H1 (cell line): ENCODE data around the gene ZNFX1. TPM values are rescaled to one million over a fixed set of nuclear protein-coding genes. Genes with fewer than 3 reads are reported as not detected.

Experiments used
- CTCF ChIA-PET: fragments of 300-600 bp; sonication (Branson Sonifier 250); formaldehyde crosslinking; loops from one replicate; lab custom pipeline; 2021; ENCODE audit not compliant: partially characterized antibody; lab: Charles Lee
- POLR2A ChIA-PET: fragments of 300-600 bp; sonication (Branson Sonifier 250); formaldehyde crosslinking; loops from one replicate; lab custom pipeline; 2021; ENCODE audit warnings: inconsistent platforms; ENCODE audit not compliant: partially characterized antibody; lab: Charles Lee
- DNase-seq, 2 experiments: peaks; one replicate each; pipeline versions ENCODE4 v3.0.0 to v3.0.0-alpha.2; 2010 to 2022; ENCODE audit warnings: low spot score in 2 of 2, low read depth in 1 of 2, mixed read lengths in 1 of 2
- FAIRE-seq: peaks from 2 replicates; lab custom pipeline; 2011; peaks lifted over from hg19 to GRCh38; lab: Jason Lieb, UNC
- H2AFZ ChIP-seq: 2 replicates; pipeline ENCODE4 v1.8.1; 2012; ENCODE audit warnings: low read length, inconsistent platforms
- H2AK5ac ChIP-seq: 2 replicates; pipeline ENCODE4 v1.6.1; 2013; ENCODE audit warnings: low read depth, low read length
- H2BK120ac ChIP-seq: replicated peaks from 2 replicates; pipeline ENCODE3; 2013; ENCODE audit warnings: low read depth, low read length, inconsistent platforms
- H2BK12ac ChIP-seq: 2 replicates; pipeline ENCODE4 v1.6.1; 2013; ENCODE audit warnings: low read depth, low read length
- H2BK15ac ChIP-seq: 2 replicates; pipeline ENCODE4 v1.6.1; 2013; ENCODE audit warnings: low read length
- H2BK20ac ChIP-seq: 2 replicates; pipeline ENCODE4 v1.6.1; 2013; ENCODE audit warnings: low read length
- H2BK5ac ChIP-seq: 2 replicates; pipeline ENCODE4 v1.6.1; 2013; ENCODE audit warnings: low read depth, low read length
- H3K14ac ChIP-seq: 2 replicates; pipeline ENCODE4 v1.6.1; 2013; ENCODE audit warnings: inconsistent platforms; ENCODE audit not compliant: insufficient read length
- H3K18ac ChIP-seq: 2 replicates; pipeline ENCODE4 v1.6.1; 2013; ENCODE audit warnings: low read length; ENCODE audit errors: extremely low read depth
- H3K23ac ChIP-seq: 2 replicates; pipeline ENCODE4 v1.6.1; 2013; ENCODE audit warnings: inconsistent platforms; ENCODE audit not compliant: insufficient read length
- H3K23me2 ChIP-seq: 2 replicates; pipeline ENCODE4 v1.6.1; 2013; ENCODE audit warnings: low read depth, low read length
- H3K27ac ChIP-seq: 2 replicates; pipeline ENCODE4 v1.6.1; 2011; ENCODE audit warnings: low read depth, low read length, inconsistent platforms
- H3K27me3 ChIP-seq, 4 experiments: replicated peaks in 1 of 4; 1 replicate in 1 of 4; 2 replicates in 3 of 4; pipeline versions ENCODE4 v1.6.1 to v1.8.1; 2011 to 2013; ENCODE audit warnings: low read length in 3 of 4, mild to moderate bottlenecking in 3 of 4, inconsistent platforms in 2 of 4, mixed read lengths in 2 of 4, moderate library complexity in 1 of 4; ENCODE audit not compliant: control insufficient read depth in 3 of 4, insufficient read depth in 3 of 4; ENCODE audit errors: extremely low read depth in 1 of 4
- H3K36me3 ChIP-seq, 4 experiments: 2 replicates each; pipeline versions ENCODE4 v1.6.1 to v1.8.1; 2011 to 2013; ENCODE audit warnings: mild to moderate bottlenecking in 4 of 4, low read length in 3 of 4, moderate library complexity in 2 of 4, control low read depth in 1 of 4, inconsistent platforms in 1 of 4; ENCODE audit not compliant: insufficient read depth in 4 of 4, control insufficient read depth in 2 of 4
- H3K4ac ChIP-seq: replicated peaks from 2 replicates; pipeline ENCODE3; 2013; ENCODE audit warnings: low read length, low read depth, mixed read lengths, inconsistent platforms; ENCODE audit not compliant: insufficient read length
- H3K4me1 ChIP-seq, 4 experiments: replicated peaks in 1 of 4; 1 replicate in 1 of 4; 2 replicates in 3 of 4; pipeline versions ENCODE4 v1.6.1 to v1.8.1; 2011 to 2013; ENCODE audit warnings: low read length in 3 of 4, inconsistent platforms in 2 of 4, mixed read lengths in 1 of 4; ENCODE audit not compliant: insufficient read depth in 4 of 4, control insufficient read depth in 3 of 4
- H3K4me2 ChIP-seq, 2 experiments: 2 replicates each; pipeline versions ENCODE4 v1.6.1 to v1.8.1; 2011 to 2013; ENCODE audit warnings: low read depth in 2 of 2, low read length in 2 of 2, control low read depth in 1 of 2, inconsistent platforms in 1 of 2, mild to moderate bottlenecking in 1 of 2; ENCODE audit not compliant: insufficient read depth in 1 of 2
- H3K4me3 ChIP-seq, 4 experiments: fragments of 200-600, 300-600 bp in 1 of 4; sonication (generic), shearing (Covaris generic), sonication (Bioruptor Twin) in 1 of 4; 2 replicates each; pipeline versions ENCODE4 v1.5.1 to v1.8.1; 2011 to 2016; ENCODE audit warnings: low read length in 4 of 4, low read depth in 3 of 4, control low read depth in 2 of 4, inconsistent platforms in 2 of 4, mild to moderate bottlenecking in 2 of 4, mixed read lengths in 1 of 4, moderate library complexity in 1 of 4; ENCODE audit not compliant: insufficient read depth in 2 of 4; ENCODE audit errors: extremely low read depth in 1 of 4
- H3K56ac ChIP-seq: replicated peaks from 2 replicates; pipeline ENCODE3; 2013; ENCODE audit warnings: low read depth, mild to moderate bottlenecking, mixed read lengths, low read length, inconsistent platforms; ENCODE audit not compliant: insufficient read length
- H3K79me1 ChIP-seq: 2 replicates; pipeline ENCODE4 v1.6.1; 2013; ENCODE audit warnings: low read depth, low read length, control low read depth
- H3K79me2 ChIP-seq, 2 experiments: 2 replicates each; pipeline versions ENCODE4 v1.6.1 to v1.8.1; 2012 to 2013; ENCODE audit warnings: low read length in 2 of 2, mild to moderate bottlenecking in 2 of 2, inconsistent platforms in 1 of 2; ENCODE audit not compliant: insufficient read depth in 2 of 2, control insufficient read depth in 1 of 2
- H3K9ac ChIP-seq, 4 experiments: replicated peaks in 1 of 4; 1 replicate in 1 of 4; 2 replicates in 3 of 4; pipeline versions ENCODE4 v1.6.1 to v1.8.1; 2011 to 2013; ENCODE audit warnings: low read depth in 3 of 4, low read length in 3 of 4, control low read depth in 2 of 4, mild to moderate bottlenecking in 2 of 4, moderate library complexity in 2 of 4, inconsistent platforms in 1 of 4; ENCODE audit errors: extremely low read depth in 1 of 4
- H3K9me3 ChIP-seq, 2 experiments: 2 replicates each; pipeline versions ENCODE4 v1.6.1 to v1.8.1; 2012 to 2013; ENCODE audit warnings: mild to moderate bottlenecking in 2 of 2, moderate library complexity in 2 of 2, control low read depth in 1 of 2, inconsistent platforms in 1 of 2, low read depth in 1 of 2, low read length in 1 of 2, mixed read lengths in 1 of 2; ENCODE audit not compliant: insufficient read depth in 2 of 2
- H4K20me1 ChIP-seq, 2 experiments: replicated peaks in 1 of 2; 2 replicates each; pipeline versions ENCODE3 to v1.8.1; 2011 to 2013; ENCODE audit warnings: inconsistent platforms in 2 of 2, low read length in 2 of 2, mild to moderate bottlenecking in 1 of 2; ENCODE audit not compliant: insufficient read depth in 2 of 2, control insufficient read depth in 1 of 2
- H4K5ac ChIP-seq: 2 replicates; pipeline ENCODE4 v1.6.1; 2013; ENCODE audit warnings: low read length, low read depth, mixed read lengths, inconsistent platforms; ENCODE audit not compliant: insufficient read length
- H4K8ac ChIP-seq: 2 replicates; pipeline ENCODE4 v1.8.0; 2013; ENCODE audit warnings: mild to moderate bottlenecking, moderate library complexity, low read length, inconsistent platforms; ENCODE audit not compliant: insufficient read depth; ENCODE audit errors: extremely low read depth
- H4K91ac ChIP-seq: replicated peaks from 2 replicates; pipeline ENCODE3; 2013; ENCODE audit warnings: low read length, mixed read lengths, inconsistent platforms; ENCODE audit not compliant: insufficient read length
- CBX5 ChIP-seq: fragments of 300-800, 300-1000 bp; sonication (generic); IDR thresholded peaks from 2 replicates; pipeline ENCODE4 v1.7.1; 2016; ENCODE audit warnings: antibody characterized with exemption, low read length, low read depth
- CBX8 ChIP-seq: fragments of 300-800, 300-1000 bp; sonication (generic); IDR thresholded peaks from 2 replicates; pipeline ENCODE4 v1.7.1; 2016; ENCODE audit warnings: low read depth, low read length, borderline replicate concordance
- CTBP2 ChIP-seq: IDR thresholded peaks from 2 replicates; pipeline ENCODE4 v1.7.0; 2011; ENCODE audit warnings: borderline replicate concordance, mild to moderate bottlenecking, moderate library complexity, mixed read lengths, low read length; ENCODE audit not compliant: insufficient read depth, insufficient read length
- EP300 ChIP-seq, 2 experiments: IDR thresholded peaks; 1 replicate in 1 of 2; 2 replicates in 1 of 2; pipeline ENCODE4 v1.6.1; 2011 to 2012; ENCODE audit warnings: low read depth in 2 of 2, low read length in 2 of 2, mild to moderate bottlenecking in 2 of 2, borderline replicate concordance in 1 of 2, inconsistent platforms in 1 of 2, moderate library complexity in 1 of 2
- GTF2F1 ChIP-seq: IDR thresholded peaks from 2 replicates; pipeline ENCODE4 v1.6.1; 2012; ENCODE audit warnings: low read depth, low read length, improper control_type of control experiment, borderline replicate concordance
- JUN ChIP-seq: IDR thresholded peaks from 2 replicates; pipeline ENCODE4 v1.6.1; 2011; ENCODE audit warnings: low read depth, mild to moderate bottlenecking, improper control_type of control experiment, low read length
- KDM4A ChIP-seq: IDR thresholded peaks from one replicate; pipeline ENCODE4 v1.7.1; 2012; ENCODE audit warnings: low read depth, mild to moderate bottlenecking, moderate library complexity, low read length, inconsistent platforms; ENCODE audit not compliant: severe bottlenecking
- MAFK ChIP-seq: IDR thresholded peaks from 2 replicates; pipeline ENCODE4 v1.6.1; 2012; ENCODE audit warnings: low read depth, mild to moderate bottlenecking, improper control_type of control experiment, low read length
- NANOG ChIP-seq: IDR thresholded peaks from 2 replicates; pipeline ENCODE4 v1.6.1; 2011; ENCODE audit warnings: low read length, low read depth, mild to moderate bottlenecking, inconsistent platforms; ENCODE audit not compliant: insufficient read depth, poor library complexity, severe bottlenecking
- POU5F1 ChIP-seq: IDR thresholded peaks from 2 replicates; pipeline ENCODE4 v1.6.1; 2011; ENCODE audit warnings: low read depth, mild to moderate bottlenecking, low read length, moderate library complexity
- WGBS, 2 experiments: shearing (Covaris generic) in 1 of 2; methylation state at CpG; one replicate each; pipeline versions ENCODE4 v1.1.6 to v1.1.7; 2013 to 2015; ENCODE audit warnings: low lambda C conversion rate in 2 of 2, mixed read lengths in 2 of 2, inconsistent platforms in 1 of 2, low coverage in 1 of 2, missing lambda C conversion rate in 1 of 2; ENCODE audit not compliant: insufficient replicate concordance in 2 of 2, insufficient coverage in 1 of 2, insufficient read length in 1 of 2; ENCODE audit errors: extremely low coverage in 1 of 2, missing lambda C conversion rate in 1 of 2; 5-methylcytosine and 5-hydroxymethylcytosine counted together
- polyA plus RNA-seq, 7 experiments: library from polyadenylated mRNA; depleted of rRNA in 3 of 7; stranded (reverse) in 5 of 7; unstranded in 2 of 7; fragments of >200 nt in 5 of 7; fragments of 200-250 nt in 2 of 7; gene quantifications; 1 replicate in 5 of 7; 2 replicates in 1 of 7; 4 replicates in 1 of 7; pipeline versions ENCODE4 v1.2.1 to v1.2.3, GENCODE V29; 2011 to 2013; ENCODE audit warnings: missing spikeins in 2 of 7, mixed read lengths in 2 of 7
- total RNA-seq: library from RNA; stranded (reverse); fragmentation: NEBNext Ultra II Directional; extraction: Animal tissue kit (Norgen Biotek cat#: 25700); gene quantifications from 2 replicates; pipeline ENCODE4 v1.2.1, GENCODE V29; 2021

Gene ZNFX1
- total and polyA plus RNA-seq, 2 of the 8 experiments (the other 6 are each of a cell fraction or from before 2014, with no cell fraction given), result 3.1 to 11.3 TPM

DNA sequence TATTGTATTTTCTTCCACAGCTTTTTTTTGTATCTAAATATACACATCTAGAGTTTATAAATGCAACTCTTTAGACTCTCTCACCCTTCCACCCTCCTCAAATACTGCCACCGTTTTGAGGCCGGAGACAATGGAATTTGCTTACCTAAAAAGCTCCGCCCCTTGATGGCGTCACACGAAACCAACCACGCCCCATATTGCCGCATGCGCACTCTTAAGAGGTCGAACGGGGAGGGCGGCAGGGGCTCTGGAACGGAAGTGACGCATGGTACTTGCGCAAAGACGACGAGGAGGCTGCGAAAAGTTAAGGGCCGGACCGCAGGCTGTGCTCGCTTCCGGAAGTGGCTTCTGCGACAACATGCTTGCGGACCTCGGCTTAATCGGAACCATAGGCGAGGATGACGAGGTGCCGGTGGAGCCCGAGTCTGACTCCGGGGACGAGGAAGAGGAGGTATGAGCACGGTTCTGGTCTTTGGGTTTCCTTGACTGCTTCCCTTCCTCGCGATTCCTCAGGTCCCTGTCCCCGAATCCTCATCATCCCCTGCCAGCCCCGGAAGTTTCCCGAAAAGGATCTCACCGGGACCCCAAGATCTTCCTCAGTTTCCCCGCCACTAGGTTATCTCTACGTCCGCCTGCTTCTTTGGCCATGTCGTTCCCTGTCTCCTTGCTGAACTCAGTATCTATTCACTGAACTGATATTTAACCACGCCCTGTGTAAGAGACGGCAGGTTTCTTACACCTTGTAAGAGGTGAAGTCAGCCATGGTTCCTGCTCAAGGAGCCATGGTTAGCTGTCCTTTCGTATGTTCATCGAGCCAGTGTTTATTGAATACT lies 58.5 kb downstream of the ZNFX1 start, which contains the start of gene DDX27:
Gene DDX27 (plus strand): TSS at position 326 of the 833 bp plus-strand sequence. CDS start 33 bp downstream, at position 359.
- peak; percentile 97 to 99 for DNase-seq
- no peak within 1 kb of the TSS for H3K23ac ChIP-seq
- no peak for TF ChIP-seq CBX5
- TF ChIP-seq POU5F1, result no peak
- peak in 1 of 2 experiments; percentile 3; a peak in 1 of 3 replicates for TF ChIP-seq EP300 (IDR thresholded peaks at IDR 0.05; ENCODE audit: borderline replicate concordance in 1 of 2, low read depth in 2 of 2, low read length in 2 of 2)
- TF ChIP-seq CBX8, result no peak
- no peak for TF ChIP-seq NANOG
- TF ChIP-seq KDM4A, result peak; percentile 69
- TF ChIP-seq JUN, result no peak
- TF ChIP-seq GTF2F1, result peak; percentile 39; the same call in 1 of the 2 replicates
- TF ChIP-seq CTBP2, result no peak
- peak; percentile 12; the same call in 1 of the 2 replicates for TF ChIP-seq MAFK

More for the DNA sequence above, 58.5 kb downstream of the ZNFX1 start, which contains the start of gene DDX27:
- FAIRE-seq, result peak; percentile 81
- peaks cover 0 to 5% (median 3%) of the 10 kb centered on the region in 4 experiments; a peak in 3 of 7 replicates for H3K4me1 ChIP-seq
- peaks cover 8 to 26% (median 21%) of the 10 kb centered on the region in 4 experiments for H3K36me3 ChIP-seq
- H3K27ac ChIP-seq, result peak within 1 kb of the TSS; percentile 74
- H4K91ac ChIP-seq, result no peak within 1 kb of the TSS
- peak within 1 kb of the TSS; percentile 78 to 88 (median 85) for H3K4me3 ChIP-seq
- H2BK20ac ChIP-seq, result no peak within 1 kb of the TSS
- H3K27me3 ChIP-seq, result no peaks in the 10 kb centered on the region
- H2BK120ac ChIP-seq, result no peak within 1 kb of the TSS
- ChIA-PET CTCF (interaction anchor here (0.6 to 1.5 kb wide), 5 partner anchors 9 to 87 kb away, joined by 3 to 5 read pairs (median 3); no protein-coding TSS in a partner anchor), POLR2A (interaction anchor here (0.6 to 1.7 kb wide), 21 partner anchors 11 to 173 kb away, joined by 3 to 8 read pairs (median 3); partner anchors contain the start of genes CSE1L and ZNFX1)
- H2BK12ac ChIP-seq, result peak within 1 kb of the TSS; percentile 53; the same call in 1 of the 2 replicates
- H3K4me2 ChIP-seq, result peak within 1 kb of the TSS; percentile 97 to 99
- peak within 1 kb of the TSS; percentile 53 for H4K5ac ChIP-seq
- H3K14ac ChIP-seq, result no peak within 1 kb of the TSS
- H3K23me2 ChIP-seq, result peaks cover 7% of the 10 kb centered on the region; the same call in 1 of the 2 replicates
- peaks cover 3% of the 10 kb centered on the region; the same call in 1 of the 2 replicates for H3K79me1 ChIP-seq
- no peaks in the 10 kb centered on the region for H3K9me3 ChIP-seq
- peak within 1 kb of the TSS; percentile 62 to 94 (median 88) for H3K9ac ChIP-seq
- peak within 1 kb of the TSS; percentile 95 for H3K18ac ChIP-seq
- no peak within 1 kb of the TSS for H3K4ac ChIP-seq
- H4K8ac ChIP-seq, result peak within 1 kb of the TSS; percentile 95
- no peak within 1 kb of the TSS for H3K56ac ChIP-seq
- H2AK5ac ChIP-seq, result peak within 1 kb of the TSS; percentile 34; the same call in 1 of the 2 replicates
- no peak within 1 kb of the TSS for H2BK15ac ChIP-seq
- peak within 1 kb of the TSS; percentile 82 for H2AFZ ChIP-seq
- H4K20me1 ChIP-seq, result no peaks in the 10 kb centered on the region
- H2BK5ac ChIP-seq, result peak within 1 kb of the TSS; percentile 93
- WGBS, 2 experiments, result 3% methylated on average over 46 of the region's 46 CpGs; no CpG with 5 or more reads in 1 of the 2 experiments
- H3K79me2 ChIP-seq, result peaks cover 10 to 15% of the 10 kb centered on the region in 2 experiments; a peak in 3 of 4 replicates
